GM12875 (cell line): ENCODE measurements around the gene PCDHA10.

Source experiments
- H3K4me3 ChIP-seq: one replicate; pipeline ENCODE4 v1.5.1; 2011; ENCODE audit warnings: low read depth, low read length, control low read depth
- TF ChIP-seq, protein P1 (sequence below): IDR thresholded peaks from 2 replicates; pipeline ENCODE4 v1.5.1; 2011; ENCODE audit warnings: low read depth, mild to moderate bottlenecking, control low read depth, inconsistent platforms, low read length, moderate library complexity, borderline replicate concordance; ENCODE audit not compliant: insufficient read depth

The PCDHA10 gene

DNA sequence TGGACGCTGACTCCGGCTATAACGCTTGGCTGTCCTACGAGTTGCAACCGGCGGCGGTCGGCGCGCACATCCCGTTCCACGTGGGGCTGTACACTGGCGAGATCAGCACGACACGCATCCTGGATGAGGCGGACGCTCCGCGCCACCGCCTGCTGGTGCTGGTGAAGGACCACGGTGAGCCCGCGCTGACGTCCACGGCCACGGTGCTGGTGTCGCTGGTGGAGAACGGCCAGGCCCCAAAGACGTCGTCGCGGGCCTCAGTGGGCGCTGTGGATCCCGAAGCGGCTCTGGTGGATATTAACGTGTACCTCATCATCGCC, 21.5 kb downstream of the PCDHA10 start:
- no peak overlapping the region for H3K4me3 ChIP-seq
- TF ChIP-seq, protein P1, sequence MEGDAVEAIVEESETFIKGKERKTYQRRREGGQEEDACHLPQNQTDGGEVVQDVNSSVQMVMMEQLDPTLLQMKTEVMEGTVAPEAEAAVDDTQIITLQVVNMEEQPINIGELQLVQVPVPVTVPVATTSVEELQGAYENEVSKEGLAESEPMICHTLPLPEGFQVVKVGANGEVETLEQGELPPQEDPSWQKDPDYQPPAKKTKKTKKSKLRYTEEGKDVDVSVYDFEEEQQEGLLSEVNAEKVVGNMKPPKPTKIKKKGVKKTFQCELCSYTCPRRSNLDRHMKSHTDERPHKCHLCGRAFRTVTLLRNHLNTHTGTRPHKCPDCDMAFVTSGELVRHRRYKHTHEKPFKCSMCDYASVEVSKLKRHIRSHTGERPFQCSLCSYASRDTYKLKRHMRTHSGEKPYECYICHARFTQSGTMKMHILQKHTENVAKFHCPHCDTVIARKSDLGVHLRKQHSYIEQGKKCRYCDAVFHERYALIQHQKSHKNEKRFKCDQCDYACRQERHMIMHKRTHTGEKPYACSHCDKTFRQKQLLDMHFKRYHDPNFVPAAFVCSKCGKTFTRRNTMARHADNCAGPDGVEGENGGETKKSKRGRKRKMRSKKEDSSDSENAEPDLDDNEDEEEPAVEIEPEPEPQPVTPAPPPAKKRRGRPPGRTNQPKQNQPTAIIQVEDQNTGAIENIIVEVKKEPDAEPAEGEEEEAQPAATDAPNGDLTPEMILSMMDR: no peak

DNA sequence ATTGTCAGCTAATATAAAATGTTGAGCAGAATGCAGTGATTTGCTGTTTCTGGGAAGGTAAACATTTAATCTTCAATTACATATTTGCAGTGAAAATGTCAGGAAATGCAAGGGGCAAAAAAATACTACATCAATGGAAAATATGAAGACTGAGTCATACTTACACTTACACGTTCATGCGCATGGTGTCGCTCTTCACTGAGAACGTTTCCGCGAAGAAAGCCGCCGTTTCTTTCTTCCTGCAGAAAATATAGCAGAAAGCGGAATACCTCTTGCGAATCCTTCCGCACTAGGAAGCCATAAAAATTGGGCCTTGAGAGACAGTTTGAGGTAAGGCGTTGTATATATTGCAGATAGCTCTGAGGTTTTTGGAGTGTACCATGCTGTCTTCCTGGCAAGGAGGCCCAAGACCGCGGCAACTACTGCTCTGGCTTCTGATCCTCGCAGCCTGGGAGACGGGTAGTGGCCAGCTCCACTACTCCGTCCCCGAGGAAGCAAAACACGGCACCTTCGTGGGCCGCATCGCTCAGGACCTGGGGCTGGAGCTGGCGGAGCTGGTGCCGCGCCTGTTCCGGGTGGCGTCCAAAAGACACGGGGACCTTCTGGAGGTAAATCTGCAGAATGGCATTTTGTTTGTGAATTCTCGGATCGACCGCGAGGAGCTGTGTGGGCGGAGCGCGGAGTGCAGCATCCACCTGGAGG, 26.3 kb downstream of the PCDHA10 start, which contains the start of gene PCDHA13:
Gene PCDHA13, plus strand, starts transcription at position 236 of the 702 bp plus-strand sequence. Its CDS starts 145 bp downstream, at position 381.
- TF ChIP-seq, protein P1: no peak
- no peak within 1 kb of the TSS for H3K4me3 ChIP-seq

DNA sequence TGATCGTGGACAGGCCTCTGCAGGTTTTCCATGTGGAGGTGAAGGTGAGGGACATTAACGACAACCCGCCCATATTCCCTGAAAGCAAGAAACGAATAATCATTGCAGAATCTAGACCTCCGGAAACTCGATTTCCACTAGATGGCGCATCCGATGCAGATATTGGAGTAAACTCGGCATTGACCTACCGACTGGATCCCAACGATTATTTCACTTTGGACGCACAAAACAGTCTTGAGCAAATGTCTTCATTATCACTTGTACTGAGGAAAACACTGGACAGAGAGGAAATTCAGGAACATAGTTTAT, 26.8 kb downstream of the PCDHA10 start:
- H3K4me3 ChIP-seq: no peak overlapping the region

DNA sequence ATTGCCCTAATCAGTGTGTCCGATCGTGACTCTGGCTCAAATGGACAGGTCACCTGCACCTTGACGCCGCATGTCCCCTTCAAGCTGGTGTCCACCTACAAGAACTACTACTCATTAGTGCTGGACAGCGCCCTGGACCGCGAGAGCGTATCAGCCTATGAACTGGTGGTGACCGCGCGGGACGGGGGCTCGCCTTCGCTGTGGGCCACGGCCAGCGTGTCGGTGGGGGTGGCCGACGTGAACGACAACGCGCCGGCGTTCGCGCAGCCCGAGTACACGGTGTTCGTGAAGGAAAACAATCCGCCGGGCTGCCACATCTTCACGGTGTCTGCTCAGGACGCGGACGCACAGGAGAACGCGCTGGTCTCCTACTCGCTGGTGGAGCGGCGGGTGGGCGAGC, 27.7 kb downstream of the PCDHA10 start:
- TF ChIP-seq, protein P1: no peak
- H3K4me3 ChIP-seq: no peak overlapping the region

More for the DNA sequence above, 26.8 kb downstream of the PCDHA10 start:
- TF ChIP-seq, protein P1: no peak

DNA sequence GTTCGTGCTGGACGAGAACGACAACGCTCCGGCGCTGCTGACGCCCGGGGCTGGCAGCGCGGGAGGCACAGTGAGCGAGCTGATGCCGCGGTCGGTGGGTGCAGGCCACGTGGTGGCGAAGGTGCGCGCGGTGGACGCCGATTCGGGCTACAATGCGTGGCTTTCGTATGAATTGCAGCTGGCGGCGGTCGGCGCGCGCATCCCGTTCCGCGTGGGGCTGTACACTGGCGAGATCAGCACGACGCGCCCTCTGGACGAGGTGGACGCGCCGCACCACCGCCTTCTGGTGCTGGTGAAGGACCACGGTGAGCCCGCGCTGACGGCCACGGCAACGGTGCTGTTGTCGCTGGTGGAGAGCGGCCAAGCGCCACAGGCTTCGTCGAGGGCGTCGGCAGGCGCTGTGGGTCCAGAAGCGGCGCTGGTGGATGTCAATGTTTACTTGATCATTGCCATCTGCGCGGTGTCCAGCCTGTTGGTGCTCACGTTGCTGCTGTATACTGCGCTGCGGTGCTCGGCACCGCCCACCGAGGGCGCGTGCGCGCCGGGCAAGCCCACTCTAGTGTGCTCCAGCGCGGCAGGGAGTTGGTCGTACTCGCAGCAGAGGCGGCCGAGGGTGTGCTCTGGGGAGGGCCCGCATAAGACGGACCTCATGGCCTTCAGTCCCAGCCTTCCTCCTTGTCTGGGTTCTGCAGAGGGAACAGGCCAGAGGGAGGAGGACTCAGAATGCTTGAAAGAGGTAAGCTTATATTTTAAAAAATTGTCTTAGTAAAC, 28.4 kb downstream of the PCDHA10 start:
- H3K4me3 ChIP-seq: no peak overlapping the region
- TF ChIP-seq, protein P1: no peak

DNA sequence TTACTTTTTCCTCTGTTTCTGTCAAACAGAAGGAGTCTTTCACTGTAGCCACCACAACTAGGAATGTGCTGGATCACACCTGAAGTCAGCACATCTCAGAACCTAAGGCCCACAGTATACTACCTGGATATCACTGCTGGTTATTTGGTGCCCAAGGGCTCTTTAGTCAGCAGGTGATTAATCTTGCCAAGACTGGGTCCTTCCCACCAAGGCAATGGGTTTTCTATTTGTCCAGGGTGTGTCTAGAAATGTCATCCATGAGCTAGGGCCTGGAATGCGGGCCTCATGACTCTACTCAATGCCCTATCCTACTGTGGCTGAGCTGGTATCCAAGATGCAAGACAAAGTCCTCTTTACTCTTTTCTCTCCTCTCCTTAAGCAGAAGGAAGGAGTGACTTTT, 60.6 kb downstream of the PCDHA10 start:
- TF ChIP-seq, protein P1: no peak
- no peak overlapping the region for H3K4me3 ChIP-seq
